SK-N-MC (cell line): ENCODE measurements around the gene NABP2.

Experiments used
- EZH2 ChIP-seq: fragments of 200-600 bp; sonication (generic); IDR thresholded peaks from one replicate; pipeline ENCODE4 v1.6.1; 2017; ENCODE audit warnings: antibody characterized with exemption
- POLR2AphosphoS5 ChIP-seq: IDR thresholded peaks from 2 replicates; pipeline ENCODE4 v1.6.1; 2012; ENCODE audit warnings: mild to moderate bottlenecking, low read depth, low read length, borderline replicate concordance

- TF ChIP-seq EZH2: no peak
- no peak for TF ChIP-seq POLR2AphosphoS5
Observed at GRCh38 chr12:56243731-56244181, 19.6 kb downstream of the NABP2 start.
